HG03135 (cell line): ENCODE results near the gene PRR20G.

ENCODE experiments used
- ATAC-seq: cut with Tn5 transposase; IDR thresholded peaks from one replicate; pipeline ENCODE4 v1.9.1; 2021; ENCODE audit warnings: mild to moderate bottlenecking, moderate library complexity; ENCODE audit not compliant: unreplicated experiment

Gene PRR20G

DNA sequence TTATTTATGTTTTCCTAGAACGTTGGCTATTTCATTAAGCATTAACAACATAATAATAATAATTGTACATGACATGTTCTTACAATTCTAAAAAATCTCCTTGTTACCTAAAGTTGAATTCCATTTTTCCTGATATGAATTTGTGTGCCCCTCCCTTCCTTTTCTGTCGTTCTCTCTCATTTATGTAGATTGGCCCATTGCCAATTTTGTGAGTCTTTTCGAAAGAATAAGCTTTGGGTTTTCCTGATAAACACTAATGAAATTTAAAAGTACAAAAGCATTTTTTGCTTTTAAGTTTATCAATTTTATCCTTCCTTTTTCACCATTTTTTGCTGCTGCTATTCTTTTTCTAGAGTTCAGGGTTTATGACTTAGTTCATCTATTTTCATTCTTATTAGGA lies 50.0 kb downstream of the PRR20G start:
- ATAC-seq: no peak

GRCh38 chr3:127235706-127236105 lies 52.1 kb downstream of the PRR20G start:
- ATAC-seq: no peak

GRCh38 chr3:127234778-127235177 lies 53.1 kb downstream of the PRR20G start:
- no peak for ATAC-seq
